A549 treated with AZD2906 at 1 μM for 4 hours (cell line): ENCODE measurements around the gene TRMT112. TPM values are rescaled to one million over a fixed set of nuclear protein-coding genes. Genes with fewer than 3 reads are reported as not detected.

Experiments used
- total RNA-seq: library from RNA; stranded (reverse); fragments of 200-300 nt; extraction: Qiagen RNA extraction; gene quantifications from 5 replicates; pipeline ENCODE4 v1.2.3, GENCODE V29; 2022

TRMT112 gene
- total RNA-seq, result 377 to 453 TPM (median 410 TPM) in 5 replicates

DNA sequence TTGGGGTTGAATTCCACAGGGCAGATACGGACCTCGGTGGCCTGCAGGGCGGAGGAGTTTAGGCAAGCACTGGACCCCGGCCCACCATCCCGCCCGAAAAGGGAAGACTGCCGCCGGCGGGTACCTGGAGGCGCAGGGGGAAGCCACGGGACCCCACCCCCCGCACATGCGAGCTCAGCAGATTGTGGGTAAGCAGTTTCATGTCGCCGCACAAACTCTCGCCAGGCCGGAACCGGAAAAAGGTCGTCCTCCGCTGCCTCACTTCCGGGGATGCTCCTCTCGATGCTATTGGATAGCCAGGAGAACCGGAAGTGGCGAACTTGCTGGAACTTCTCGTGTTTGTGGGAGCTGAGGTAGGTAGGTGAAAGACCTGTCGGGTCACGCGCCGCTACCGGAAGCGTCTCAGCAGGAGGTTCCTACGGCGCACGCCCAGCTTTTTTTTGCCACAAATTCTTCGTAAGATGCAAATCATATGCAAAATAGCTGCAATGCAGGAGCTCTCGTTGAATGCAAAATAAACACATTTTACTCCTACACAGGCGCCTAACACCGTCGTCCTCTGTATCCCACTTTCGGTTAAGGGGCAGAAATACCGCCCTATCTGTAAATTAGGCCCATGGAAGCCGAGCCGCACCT lies at the start of gene TRMT112:
TSS of gene TRMT112 (minus strand) at position 235 of the 636 bp plus-strand sequence. CDS start at position 202, 33 bp downstream.

DNA sequence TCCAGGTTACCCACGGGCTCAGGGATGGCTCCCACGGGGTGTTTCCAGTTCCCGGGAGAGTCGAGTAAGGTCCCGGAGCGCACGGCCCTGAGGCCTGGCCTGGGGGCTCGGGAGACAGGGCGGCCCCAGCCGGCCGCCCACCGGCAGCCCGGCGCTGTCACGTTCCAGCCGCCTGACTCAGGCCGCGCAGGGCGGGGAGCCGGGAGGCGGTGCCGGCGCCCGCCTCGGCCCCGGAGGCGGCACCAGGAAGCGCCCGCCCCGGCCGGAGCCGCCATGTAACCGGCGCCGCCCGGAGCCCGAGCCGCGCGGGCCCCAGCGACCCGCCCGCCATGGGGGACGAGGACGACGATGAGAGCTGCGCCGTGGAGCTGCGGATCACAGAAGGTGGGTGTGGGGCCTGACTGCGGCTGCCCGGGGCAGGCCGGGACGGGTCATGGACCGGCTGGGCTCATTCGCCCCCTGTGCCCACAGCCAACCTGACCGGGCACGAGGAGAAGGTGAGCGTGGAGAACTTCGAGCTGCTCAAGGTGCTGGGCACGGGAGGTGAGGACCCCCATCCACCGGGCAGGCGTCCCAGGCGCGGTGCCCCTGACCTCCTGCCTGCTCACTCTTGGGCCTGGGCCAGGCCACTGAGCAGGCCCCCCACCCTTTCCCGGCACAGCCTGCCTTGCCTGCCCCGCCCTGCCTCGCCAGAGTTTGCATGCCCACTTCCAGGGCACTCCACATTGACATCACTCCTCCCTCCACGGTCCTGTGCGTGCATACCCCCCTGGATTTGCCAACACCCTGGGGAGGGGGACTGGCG lies 41.8 kb upstream of the TRMT112 start, which contains the start of gene RPS6KA4:
TSS of gene RPS6KA4 (plus strand) at position 256 of the 805 bp plus-strand sequence. CDS start at position 330, 74 bp downstream.

DNA sequence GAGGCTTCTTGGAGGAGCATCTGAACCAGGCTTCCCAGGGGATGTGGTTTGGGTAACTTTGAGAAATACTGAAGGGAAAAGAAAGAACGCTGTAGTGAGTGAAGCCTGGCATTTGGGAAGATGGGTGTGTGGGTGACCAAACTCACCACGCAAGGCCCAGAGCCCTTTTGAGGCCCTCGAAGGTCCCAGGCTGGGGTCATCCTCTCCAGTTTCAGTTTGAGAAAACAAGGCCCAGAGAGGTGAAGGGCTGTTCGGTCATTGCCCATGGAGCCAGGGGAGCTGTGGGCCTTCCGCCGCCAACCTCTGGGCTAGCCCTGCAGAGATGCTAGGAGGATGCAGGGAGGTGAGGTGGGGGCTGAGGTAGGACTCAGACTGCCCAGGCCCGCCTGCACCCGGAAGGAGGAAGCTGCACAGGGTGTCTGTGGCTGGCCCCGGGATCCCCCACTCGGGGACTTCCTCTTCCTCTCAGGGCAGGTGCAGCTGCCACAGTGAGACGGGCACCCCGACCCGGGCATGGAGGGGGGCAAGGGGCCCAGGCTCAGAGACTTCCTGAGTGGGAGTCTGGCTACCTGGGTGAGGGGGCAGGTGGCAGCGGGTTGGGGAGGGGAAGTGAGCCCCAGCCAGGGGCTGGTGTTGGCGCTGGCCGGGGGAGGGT lies 22.5 kb upstream of the TRMT112 start, which contains the start of gene CCDC88B:
TSS of gene CCDC88B (plus strand) at position 451 of the 655 bp plus-strand sequence. CDS start at position 514, 63 bp downstream.

DNA sequence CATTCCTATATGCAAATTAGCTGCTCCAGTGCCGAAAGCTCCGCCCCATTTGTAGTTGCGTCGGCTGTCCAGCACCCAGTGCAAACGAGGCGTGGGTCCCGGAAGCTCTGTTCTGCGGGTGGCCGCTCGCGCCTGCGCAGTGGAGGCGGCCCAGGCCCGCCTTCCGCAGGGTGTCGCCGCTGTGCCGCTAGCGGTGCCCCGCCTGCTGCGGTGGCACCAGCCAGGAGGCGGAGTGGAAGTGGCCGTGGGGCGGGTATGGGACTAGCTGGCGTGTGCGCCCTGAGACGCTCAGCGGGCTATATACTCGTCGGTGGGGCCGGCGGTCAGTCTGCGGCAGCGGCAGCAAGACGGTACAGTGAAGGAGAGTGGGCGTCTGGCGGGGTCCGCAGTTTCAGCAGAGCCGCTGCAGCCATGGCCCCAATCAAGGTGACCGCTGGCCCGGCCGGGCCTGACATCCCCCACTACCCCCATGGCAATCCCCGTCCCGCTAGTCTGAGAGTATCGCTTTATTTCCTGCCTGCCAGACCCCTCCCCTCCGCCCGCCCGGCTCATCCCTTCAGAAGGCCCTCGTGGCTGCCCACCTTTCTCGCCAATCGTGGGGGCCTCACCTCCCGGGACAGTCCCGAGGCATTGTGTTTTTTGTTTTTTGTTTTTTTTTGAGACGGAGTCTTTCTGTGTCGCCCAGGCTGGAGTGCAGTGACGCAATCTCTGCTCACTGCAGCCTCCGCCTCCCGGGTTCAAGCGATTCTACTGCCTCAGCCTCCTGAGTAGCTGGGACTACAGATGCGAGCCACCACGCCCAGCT lies 804 bp upstream of the TRMT112 start, which contains the start of gene PRDX5:
TSS of gene PRDX5 (plus strand) at position 161 of the 805 bp plus-strand sequence. CDS start at position 256, 95 bp downstream.

DNA sequence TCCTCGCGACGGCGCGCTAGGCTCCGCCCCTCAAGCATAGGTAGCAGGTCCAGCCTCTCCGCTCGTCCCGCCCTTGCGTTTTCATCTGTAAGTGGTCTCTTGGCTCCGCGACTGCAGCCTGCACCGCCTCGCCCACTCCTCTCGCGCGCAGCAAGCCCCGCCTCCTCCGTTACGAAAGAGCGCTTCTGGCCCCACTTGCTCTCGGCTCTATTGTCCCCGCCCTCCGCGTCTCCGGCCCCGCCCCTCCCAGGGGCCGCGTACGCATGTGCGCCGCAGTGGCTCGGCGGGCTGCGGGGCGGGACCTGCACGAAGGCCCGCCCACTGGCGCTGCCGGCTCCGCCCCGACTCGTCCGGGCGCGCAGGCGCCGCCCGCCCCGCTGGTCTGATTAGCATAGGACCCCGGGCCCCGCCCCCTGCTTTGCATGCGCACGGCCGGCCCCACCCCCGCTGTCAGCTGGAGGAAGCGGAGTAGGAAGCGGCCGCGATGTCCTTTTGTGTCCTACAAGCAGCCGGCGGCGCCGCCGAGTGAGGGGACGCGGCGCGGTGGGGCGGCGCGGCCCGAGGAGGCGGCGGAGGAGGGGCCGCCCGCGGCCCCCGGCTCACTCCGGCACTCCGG lies 12.2 kb downstream of the TRMT112 start, which contains the start of gene ESRRA:
TSS of gene ESRRA (plus strand) at position 450 of the 616 bp plus-strand sequence. CDS start 1,656 bp downstream, outside the sequence.

DNA sequence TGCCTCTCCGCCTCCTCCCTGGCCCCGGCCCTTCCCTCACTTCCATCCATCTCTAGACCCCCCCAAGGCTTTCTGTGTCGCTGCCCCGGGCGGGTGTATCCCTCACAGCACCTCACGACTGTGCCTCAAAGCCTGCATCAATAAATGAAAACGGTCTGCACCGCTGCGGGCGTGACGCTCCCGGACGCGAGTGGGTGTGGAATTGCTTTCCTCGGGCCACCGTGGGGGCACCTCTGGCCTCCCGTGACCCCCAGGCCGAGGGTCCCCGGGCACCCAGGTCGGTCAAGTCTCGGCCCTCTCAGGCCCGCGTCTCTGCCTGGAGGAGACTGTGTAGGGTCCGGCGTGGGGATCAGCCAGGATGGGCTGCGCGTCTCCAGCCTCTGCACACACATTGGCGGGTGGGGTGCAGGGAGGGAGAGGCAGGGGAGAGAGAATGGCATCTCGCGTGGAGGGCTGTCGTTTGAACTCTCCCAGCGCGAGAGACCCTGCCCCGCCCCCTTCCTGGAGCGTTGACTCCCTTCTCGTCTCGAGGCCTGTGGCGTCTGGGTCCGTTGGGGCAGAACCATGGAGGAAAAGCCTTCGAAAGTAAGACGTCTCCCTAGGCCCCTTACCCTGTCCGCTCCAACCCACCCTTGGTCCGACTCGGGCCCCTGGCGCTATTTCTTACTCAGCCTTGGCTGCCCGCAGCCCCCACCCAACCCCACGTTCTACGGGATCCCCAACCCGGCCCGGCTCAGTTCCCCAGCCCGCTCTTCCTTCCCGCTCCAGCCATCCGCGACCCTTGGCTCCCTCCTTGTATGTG lies 17.3 kb downstream of the TRMT112 start, which contains the start of gene CATSPERZ:
TSS of gene CATSPERZ (plus strand) at position 512 of the 802 bp plus-strand sequence. CDS start at position 565, 53 bp downstream.

DNA sequence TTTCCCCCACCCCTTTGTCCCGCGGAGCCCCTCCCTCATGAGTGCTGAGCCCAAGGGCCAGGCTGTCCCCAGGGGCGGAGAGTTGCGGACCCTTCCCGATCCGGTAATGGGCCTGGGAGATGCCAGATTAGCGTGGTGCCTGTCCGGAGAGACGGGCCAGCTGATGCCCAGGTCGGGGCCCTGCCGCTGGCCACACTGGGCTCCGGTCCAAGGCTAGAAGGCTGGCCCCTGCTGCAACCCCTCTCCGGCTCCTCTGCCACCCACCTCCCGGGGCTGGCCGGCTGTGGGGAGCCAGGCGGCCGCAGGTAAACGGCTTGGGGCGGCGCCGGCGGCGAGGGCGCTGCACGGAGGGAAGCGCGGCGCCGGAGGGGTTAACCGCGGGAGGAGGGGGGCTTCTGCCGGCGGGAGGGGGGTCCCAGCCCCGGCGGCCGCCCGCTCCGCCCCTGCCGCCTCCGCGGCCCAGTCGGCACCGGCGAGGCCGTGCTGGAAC lies 26.1 kb downstream of the TRMT112 start, which contains the start of gene KCNK4:
TSS of gene KCNK4 (plus strand) at position 41 of the 490 bp plus-strand sequence. CDS start 1,717 bp downstream, outside the sequence.

DNA sequence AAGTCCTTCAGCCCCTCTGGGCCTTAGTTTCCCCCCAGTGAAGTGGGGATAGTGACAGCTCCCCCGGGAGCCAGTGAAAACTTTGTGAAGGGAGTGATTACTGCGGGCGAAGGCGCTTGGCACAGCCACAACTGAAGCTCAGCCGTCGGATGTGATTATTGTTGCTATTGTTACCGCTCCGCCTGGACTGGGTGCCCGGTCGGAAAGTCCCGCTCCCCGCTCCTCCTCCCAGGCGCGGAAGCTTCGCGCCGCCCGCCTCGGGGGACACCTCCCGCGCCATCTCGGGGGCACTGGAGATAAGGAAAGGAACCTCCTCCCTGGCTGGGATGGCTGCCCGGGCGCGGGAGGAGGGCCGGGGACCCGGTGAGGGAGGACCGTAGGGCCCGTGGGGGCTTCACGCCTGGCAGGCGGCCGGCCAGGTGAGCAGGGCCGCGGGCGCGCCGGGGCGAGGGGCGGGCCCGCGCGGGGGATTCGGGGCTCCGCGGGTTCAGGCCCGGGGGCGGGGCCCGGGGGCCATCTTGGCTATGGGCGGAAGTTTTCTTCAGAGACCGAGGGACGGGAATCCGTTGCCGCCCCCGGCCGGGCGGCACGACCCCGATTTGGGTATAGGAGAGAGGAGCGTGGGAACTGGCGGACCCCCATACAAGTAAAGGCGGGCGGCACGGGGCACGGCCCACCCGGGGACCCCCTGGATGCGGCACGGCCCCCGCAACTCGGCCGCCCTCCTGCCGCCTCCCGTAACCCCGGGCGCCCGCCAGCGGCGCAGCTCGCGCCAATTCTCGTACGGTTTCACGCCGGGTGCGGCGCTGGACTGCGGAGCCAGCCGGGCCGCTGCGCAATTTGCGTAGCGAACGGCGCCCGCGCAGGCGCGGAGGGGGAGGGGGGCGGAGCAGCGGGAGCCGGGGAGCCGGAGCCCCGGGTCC lies 32.1 kb downstream of the TRMT112 start, which contains the start of gene GPR137:
TSS of gene GPR137 (plus strand) at position 887 of the 923 bp plus-strand sequence. CDS start 677 bp downstream, outside the sequence.

DNA sequence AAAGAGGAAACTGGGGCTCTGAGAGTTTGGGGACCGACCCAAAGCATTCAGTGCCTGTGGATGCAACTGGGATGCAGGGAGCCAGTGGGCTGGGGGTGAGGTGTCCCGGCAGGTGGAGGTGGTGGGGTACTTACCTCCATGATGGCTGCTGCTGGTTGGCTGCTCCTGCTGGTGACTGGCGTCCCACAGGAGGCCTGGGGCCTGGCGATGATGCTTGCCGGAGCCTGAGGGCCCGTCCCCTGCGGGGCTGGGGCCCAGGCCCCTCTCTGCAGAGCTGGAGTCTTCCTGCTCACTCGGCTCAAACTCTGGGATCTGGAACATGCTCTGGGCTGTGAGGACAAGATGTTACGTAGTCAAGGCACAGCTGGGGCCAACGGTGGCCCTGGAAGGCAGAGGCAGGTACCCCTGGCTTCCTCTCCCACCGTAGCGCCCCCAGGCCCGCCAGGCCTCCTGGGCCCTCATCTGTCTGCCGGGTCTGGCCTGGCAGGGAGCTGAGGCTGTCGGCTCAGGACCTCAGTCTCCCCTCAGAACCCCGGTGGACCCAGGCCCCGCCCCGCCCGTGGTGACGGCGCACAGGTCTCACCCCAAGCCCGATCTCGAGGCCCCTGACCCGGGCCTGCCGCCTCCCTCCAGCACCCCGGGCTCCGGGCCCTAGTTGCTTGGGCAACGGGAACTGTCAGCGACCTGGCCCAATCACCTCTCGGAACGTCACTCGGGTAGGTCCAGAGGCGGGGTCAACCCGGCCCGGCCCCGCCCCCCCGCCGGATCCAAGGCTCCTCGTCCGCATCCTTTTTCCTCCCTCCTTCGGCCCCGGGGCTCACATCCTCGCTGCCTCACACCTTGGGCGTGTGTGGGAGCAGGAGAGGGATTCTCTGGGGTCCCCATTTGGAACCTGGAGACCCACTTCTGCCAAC lies 33.1 kb downstream of the TRMT112 start, which contains the start of gene BAD:
TSS of gene BAD (minus strand) at position 618 of the 914 bp plus-strand sequence. CDS start at position 321, 297 bp downstream.

Other genes with a start within 250 kb of the TRMT112 start
- 8.9 to 15.3 TPM (median 13.1 TPM) in 5 replicates for gene MACROD1, start 151.4 kb downstream of the TRMT112 start, total RNA-seq
- gene STIP1, start 131.4 kb downstream of the TRMT112 start, total RNA-seq, result 213 to 262 TPM (median 229 TPM) in 5 replicates
- gene FERMT3, start 110.8 kb downstream of the TRMT112 start, total RNA-seq, result 0.85 to 3.0 TPM (median 1.3 TPM) in 5 replicates
- gene TRPT1, start 91.4 kb downstream of the TRMT112 start, total RNA-seq, result 15.6 to 26.8 TPM (median 25.0 TPM) in 5 replicates
- 31.4 to 40.3 TPM (median 38.4 TPM) in 5 replicates for gene NUDT22, start 91.3 kb downstream of the TRMT112 start, total RNA-seq
- 17.5 to 23.5 TPM (median 21.8 TPM) in 5 replicates for gene DNAJC4, start 87.0 kb downstream of the TRMT112 start, total RNA-seq
- 32.0 to 52.7 TPM (median 48.0 TPM) in 5 replicates for gene VEGFB, start 83.0 kb downstream of the TRMT112 start, total RNA-seq
- 125 to 146 TPM (median 138 TPM) in 5 replicates for gene FKBP2, start 76.5 kb downstream of the TRMT112 start, total RNA-seq
- gene PPP1R14B, start 70.6 kb downstream of the TRMT112 start, total RNA-seq, result 208 to 384 TPM (median 359 TPM) in 5 replicates
- 17.0 to 23.5 TPM (median 19.6 TPM) in 5 replicates for gene PLCB3, start 66.0 kb downstream of the TRMT112 start, total RNA-seq
- 72.5 to 96.8 TPM (median 92.7 TPM) in 5 replicates for gene BAD, start 32.9 kb downstream of the TRMT112 start, total RNA-seq
- 32.9 to 50.2 TPM (median 46.3 TPM) in 5 replicates for gene GPR137, start 31.7 kb downstream of the TRMT112 start, total RNA-seq
- gene KCNK4, start 26.3 kb downstream of the TRMT112 start, total RNA-seq, result 0.07 to 0.14 TPM in 2 of 5 replicates, not detected in the others
- gene CATSPERZ, start 17.2 kb downstream of the TRMT112 start, total RNA-seq, result 2.2 to 3.2 TPM (median 2.6 TPM) in 5 replicates
- 38.1 to 59.3 TPM (median 55.6 TPM) in 5 replicates for gene ESRRA, start 12.0 kb downstream of the TRMT112 start, total RNA-seq
- 370 to 500 TPM (median 472 TPM) in 5 replicates for gene PRDX5, start 562 bp upstream of the TRMT112 start, total RNA-seq
- 8.6 to 10.5 TPM (median 10.2 TPM) in 5 replicates for gene CCDC88B, start 22.6 kb upstream of the TRMT112 start, total RNA-seq
- 50.3 to 66.1 TPM (median 60.0 TPM) in 5 replicates for gene RPS6KA4, start 41.6 kb upstream of the TRMT112 start, total RNA-seq
- 0.09 to 0.10 TPM in 2 of 5 replicates, not detected in the others for gene SLC22A11, start 238.4 kb upstream of the TRMT112 start, total RNA-seq